ENCODE results near the gene ZPBP. TPM values are rescaled to one million over a fixed set of nuclear protein-coding genes. Genes with fewer than 3 reads are reported as not detected.
A peak's percentile ranks its signal among the peaks of the same experiment; 100 is the strongest.

Gene ZPBP
- total and polyA plus RNA-seq, 2 donors (not counting 1 experiment from before 2014, with no cell fraction given), result not detected

GRCh38 chr7:50142425-50143017 lies 49.5 kb upstream of the ZPBP start:
- H2AFZ ChIP-seq (ENCODE audit: insufficient read depth, low read depth, low read length, poor library complexity, severe bottlenecking), result peak overlapping the region; percentile 63
- Mint-ChIP-seq H3K4me1 (peaks cover 49% of the 10 kb centered on the region), H3K9me3 (ENCODE audit: insufficient read depth) (no peaks in the 10 kb centered on the region)

More at GRCh38 chr7:50142425-50143017, 49.5 kb upstream of the ZPBP start:
- ChIA-PET CTCF (interaction anchor here (0.6 to 3.7 kb wide), 28 partner anchors 10 to 1018 kb away, joined by 3 to 38 read pairs (median 4); partner anchors contain the start of gene ZPBP), POLR2A (no interaction called here)
- H4K20me1 ChIP-seq (ENCODE audit: control insufficient read depth, insufficient read depth, low read length, poor library complexity, severe bottlenecking), result no peaks in the 10 kb centered on the region
- DNase-seq, result peak; percentile 71
- no peaks in the 10 kb centered on the region for H3K36me3 ChIP-seq (replicated peaks in 1 of 2; ENCODE audit: control extremely low read depth in 1 of 2, control insufficient read depth in 1 of 2, extremely low read depth in 1 of 2, insufficient read depth in 2 of 2, low read length in 1 of 2)
- H3K27me3 ChIP-seq (replicated peaks in 1 of 4; ENCODE audit: control extremely low read depth in 1 of 4, control insufficient read depth in 3 of 4, insufficient read depth in 4 of 4, low read length in 3 of 4), result no peaks in the 10 kb centered on the region
- peak; percentile 71 for ATAC-seq (ENCODE audit: low read depth)
- Mint-ChIP-seq H3K4me3 (peak overlapping the region; percentile 80), H3K27ac (peak overlapping the region; percentile 62), H3K27me3 (no peaks in the 10 kb centered on the region)
- H3K4me3 ChIP-seq (ENCODE audit: control extremely low read depth in 1 of 5, extremely low read depth in 1 of 5, insufficient read depth in 1 of 5, low read depth in 2 of 5, low read length in 4 of 5), result peak overlapping the region in 4 of 5 experiments; percentile 8 to 33 (median 30)
- no CpG with 5 or more reads among the region's 5 CpGs for WGBS (ENCODE audit: insufficient coverage)
- peak overlapping the region; percentile 17 for H3K9ac ChIP-seq (ENCODE audit: low read length)
- no peaks in the 10 kb centered on the region for H3K79me2 ChIP-seq (ENCODE audit: control insufficient read depth, insufficient read depth, low read length)
- peak overlapping the region; percentile 63 for H3K4me2 ChIP-seq (replicated peaks; ENCODE audit: low read depth, low read length, poor library complexity, severe bottlenecking)
- peak overlapping the region in 1 of 2 donors; percentile 62 for H3K27ac ChIP-seq (ENCODE audit: low read length in 2 of 2)
- H3K4me1 ChIP-seq (ENCODE audit: control insufficient read depth in 2 of 2, insufficient read depth in 2 of 2, low read length in 2 of 2), result peaks cover 42 to 50% of the 10 kb centered on the region in 2 donors
- TF ChIP-seq CTCF (IDR thresholded peaks at IDR 0.05) (peak; percentile 94), EZH2 (IDR thresholded peaks at IDR 0.05; ENCODE audit: borderline replicate concordance, insufficient read depth, low read depth, low read length, poor library complexity, severe bottlenecking) (no peak)
- H3K9me3 ChIP-seq (ENCODE audit: control extremely low read depth in 1 of 3, control insufficient read depth in 2 of 3, insufficient read depth in 1 of 3, low read length in 2 of 3), result peaks cover 0 to 2% (median 0%) of the 10 kb centered on the region in 3 donors
- intact Hi-C loops (cut with micrococcal nuclease), result loop anchor here (1.0 to 2.0 kb wide), 7 partner anchors 50 to 536 kb away; partner anchors contain the start of gene ZPBP

All from B cell (primary cell).